PC-3 (cell line): ENCODE data around the gene CIITA. TPM values are rescaled to one million over a fixed set of nuclear protein-coding genes. Genes with fewer than 3 reads are reported as not detected.

ENCODE experiments used
- ATAC-seq: fragments of 200-7000 bp; cut with Tn5 transposase; 2 replicates; pipeline ENCODE4 v1.9.1; 2020; ENCODE audit warnings: mild to moderate bottlenecking, moderate library complexity
- BruUV-seq: library from RNA; stranded (reverse); fragments of 400-500 nt; replicated peaks from 2 replicates; lab custom pipeline; 2021; lab: Mats Ljungman, UMichigan
- CTCF ChIA-PET: fragments of 300-600 bp; sonication (Branson Sonifier 250); formaldehyde crosslinking; loops from one replicate; lab custom pipeline; 2022; ENCODE audit warnings: antibody characterized with exemption; lab: Charles Lee
- POLR2A ChIA-PET: fragments of 300-600 bp; sonication (Branson Sonifier 250); formaldehyde crosslinking; loops from one replicate; lab custom pipeline; 2022; ENCODE audit warnings: antibody characterized with exemption; ENCODE audit not compliant: unreplicated experiment; lab: Charles Lee
- DNase-seq: peaks from one replicate; pipeline ENCODE4 v3.0.0-alpha.2; 2015
- H2AFZ ChIP-seq: fragments of 300-600 bp; sonication (generic); 2 replicates; pipeline ENCODE4 v1.6.0; 2016; ENCODE audit warnings: antibody characterized with exemption, low read length
- H3F3A ChIP-seq: fragments of 300-600 bp; sonication (generic); one replicate; pipeline ENCODE4 v1.6.0; 2017; ENCODE audit warnings: antibody characterized with exemption, low read length, control low read depth, mild to moderate bottlenecking; ENCODE audit not compliant: unreplicated experiment
- H3K27ac ChIP-seq: fragments of 300-600 bp; sonication (generic); 2 replicates; pipeline ENCODE4 v1.5.1; 2016; ENCODE audit warnings: mild to moderate bottlenecking, low read length
- H3K27me3 ChIP-seq: fragments of 300-600 bp; sonication (generic); 2 replicates; pipeline ENCODE4 v1.6.1; 2016; ENCODE audit warnings: low read length, mixed read lengths
- H3K36me3 ChIP-seq: fragments of 300-600 bp; sonication (generic); 2 replicates; pipeline ENCODE4 v1.6.1; 2016; ENCODE audit warnings: low read depth, mixed run types, low read length, mixed read lengths
- H3K4me1 ChIP-seq: fragments of 300-600 bp; sonication (generic); 2 replicates; pipeline ENCODE4 v1.5.1; 2016; ENCODE audit warnings: low read length; ENCODE audit not compliant: insufficient read depth
- H3K4me2 ChIP-seq: fragments of 300-600 bp; sonication (generic); 2 replicates; pipeline ENCODE4 v1.6.0; 2016; ENCODE audit warnings: low read length
- H3K4me3 ChIP-seq: fragments of 300-600 bp; sonication (generic); 2 replicates; pipeline ENCODE4 v1.5.1; 2016; ENCODE audit warnings: mild to moderate bottlenecking, low read length, mixed read lengths
- H3K79me2 ChIP-seq: fragments of 300-600 bp; sonication (generic); 2 replicates; pipeline ENCODE4 v1.6.1; 2017; ENCODE audit warnings: low read length, mixed read lengths
- H3K9ac ChIP-seq: fragments of 300-600 bp; sonication (generic); 2 replicates; pipeline ENCODE4 v1.6.0; 2016; ENCODE audit warnings: mild to moderate bottlenecking, low read length
- H3K9me2 ChIP-seq: fragments of 300-600 bp; sonication (generic); replicated peaks from 2 replicates; pipeline ENCODE4 v1.6.1; 2016; ENCODE audit warnings: mixed run types, low read length, mixed read lengths
- H3K9me3 ChIP-seq: fragments of 300-600 bp; sonication (generic); 2 replicates; pipeline ENCODE4 v1.6.1; 2016; ENCODE audit warnings: low read length, mixed read lengths
- H4K20me1 ChIP-seq: fragments of 300-600 bp; sonication (generic); 2 replicates; pipeline ENCODE4 v1.6.1; 2016; ENCODE audit warnings: low read length, mixed read lengths
- CTCF ChIP-seq: fragments of 300-600 bp; sonication (generic); conservative IDR thresholded peaks from 2 replicates; pipeline ENCODE4 v1.5.1; 2017; ENCODE audit warnings: antibody characterized with exemption, low read depth, mild to moderate bottlenecking, low read length
- EZH2 ChIP-seq: fragments of 300-600 bp; sonication (generic); IDR thresholded peaks from one replicate; pipeline ENCODE4 v1.6.1; 2017; ENCODE audit warnings: antibody characterized with exemption, mild to moderate bottlenecking, low read length; ENCODE audit not compliant: unreplicated experiment
- EZH2phosphoT487 ChIP-seq: fragments of 300-600 bp; sonication (generic); IDR thresholded peaks from 2 replicates; pipeline ENCODE4 v1.6.1; 2018; ENCODE audit warnings: mild to moderate bottlenecking, antibody characterized with exemption, low read length, borderline replicate concordance
- intact Hi-C: fragments of 100-400 bp; cut with micrococcal nuclease; formaldehyde crosslinking; loops from 2 replicates; pipeline ENCODE4 v1.9.0; 2023
- total RNA-seq: library from RNA; depleted of rRNA; stranded (reverse); fragments of >200 nt; gene quantifications from 2 replicates; pipeline ENCODE4 v1.2.3, GENCODE V29; 2014

The CIITA gene
- total RNA-seq, 1 experiment from 2014 or later: not detected

- BruUV-seq: no TSS peak
- Histone ChIP-seq H3K79me2 (peaks cover 66% of the 10 kb centered on the region), H3K4me2 (peak overlapping the region; percentile 99), H4K20me1 (peaks cover 17% of the 10 kb centered on the region; the same call in 1 of the 2 replicates), H3K27me3 (no peaks in the 10 kb centered on the region), H3K9ac (no peak overlapping the region), H3K4me3 (peak overlapping the region; percentile 91; the same call in 1 of the 2 replicates), H3K27ac (no peak overlapping the region), H3F3A (no peaks in the 10 kb centered on the region), H2AFZ (no peak overlapping the region), H3K36me3 (no peaks in the 10 kb centered on the region), H3K4me1 (peaks cover 14% of the 10 kb centered on the region), H3K9me2 (no peaks in the 10 kb centered on the region), H3K9me3 (no peaks in the 10 kb centered on the region)
- POLR2A ChIA-PET: no interaction called here
- CTCF ChIA-PET: no interaction called here
- no peak for TF ChIP-seq CTCF
- no peak for TF ChIP-seq EZH2
- no peak for TF ChIP-seq EZH2phosphoT487
- intact Hi-C loops: no loop called here
- ATAC-seq (no peak), DNase-seq (no peak)
These were observed 62.0 kb downstream of the CIITA start for GRCh38 chr16:10938796-10939648.

GRCh38 chr16:10939649-10940234, 62.7 kb downstream of the CIITA start:
- Histone ChIP-seq H3K4me3 (peak overlapping the region; percentile 91; the same call in 1 of the 2 replicates), H3K27me3 (no peaks in the 10 kb centered on the region), H3K9ac (no peak overlapping the region), H3K4me1 (peaks cover 14% of the 10 kb centered on the region), H3F3A (no peaks in the 10 kb centered on the region), H3K27ac (no peak overlapping the region), H4K20me1 (peaks cover 17% of the 10 kb centered on the region; the same call in 1 of the 2 replicates), H2AFZ (no peak overlapping the region), H3K36me3 (no peaks in the 10 kb centered on the region), H3K9me2 (no peaks in the 10 kb centered on the region), H3K4me2 (peak overlapping the region; percentile 99), H3K9me3 (no peaks in the 10 kb centered on the region), H3K79me2 (peaks cover 66% of the 10 kb centered on the region)
- no peak for ATAC-seq
- TF ChIP-seq EZH2 (no peak), CTCF (no peak), EZH2phosphoT487 (no peak)
- DNase-seq: no peak
- CTCF ChIA-PET: no interaction called here
- intact Hi-C loops: loop anchor here (5.0 kb wide), 1 partner anchor 197 kb away; the partner anchor contains the start of gene NUBP1
- POLR2A ChIA-PET: no interaction called here
- BruUV-seq: no TSS peak
